Stimulated activated CD4-positive, alpha-beta T cell treated with anti-CD3 and anti-CD28 coated beads, Interleukin-1b, Interleukin-23, amount 100 ng/mL, for 1 hour (primary cell): ENCODE measurements around the gene C7orf57.

ENCODE experiments used
- DNase-seq, 2 donors: peaks; one replicate each; pipeline ENCODE4 v3.0.0-alpha.2; 2020; ENCODE audit warnings: low read depth in 2 of 2

The C7orf57 gene

GRCh38 chr7:48109848-48110663 lies 74.7 kb downstream of the C7orf57 start:
- peak; percentile 82 to 90 for DNase-seq

- no peak for DNase-seq
Observed at GRCh38 chr7:48110868-48111267, 75.5 kb downstream of the C7orf57 start.
